GM23248 (cell line): ENCODE measurements around the gene PSMC3IP.

ENCODE experiments used
- EZH2 ChIP-seq: fragments of 200-600 bp; sonication (generic); IDR thresholded peaks from 2 replicates; pipeline ENCODE4 v1.6.1; 2018; ENCODE audit warnings: antibody characterized with exemption, mild to moderate bottlenecking; ENCODE audit not compliant: insufficient read depth, poor library complexity, severe bottlenecking
- EZH2phosphoT487 ChIP-seq: fragments of 200-600 bp; sonication (generic); IDR thresholded peaks from 2 replicates; pipeline ENCODE4 v1.6.1; 2018; ENCODE audit warnings: antibody characterized with exemption, moderate library complexity, mild to moderate bottlenecking, low read depth; ENCODE audit not compliant: insufficient read depth

GRCh38 chr17:42561897-42562387, 15.6 kb downstream of the PSMC3IP start, which contains the start of gene COASY:
- TF ChIP-seq EZH2 (no peak), EZH2phosphoT487 (no peak)
